ENCODE results near the gene ZNF488. TPM values are rescaled to one million over a fixed set of nuclear protein-coding genes. Genes with fewer than 3 reads are reported as not detected.

ZNF488 gene
- total and polyA plus RNA-seq, 2 donors (not counting 1 experiment from before 2014, with no cell fraction given), result not detected

GRCh38 chr10:47339186-47339735 lies 44.8 kb downstream of the ZNF488 start:
- Histone ChIP-seq H4K20me1 (ENCODE audit: control insufficient read depth, insufficient read depth, low read length, poor library complexity, severe bottlenecking) (no peaks in the 10 kb centered on the region), H3K27ac (ENCODE audit: low read length in 2 of 2) (no peak overlapping the region), H3K79me2 (ENCODE audit: control insufficient read depth, insufficient read depth, low read length) (no peaks in the 10 kb centered on the region), H3K36me3 (replicated peaks in 1 of 2; ENCODE audit: control extremely low read depth in 1 of 2, control insufficient read depth in 1 of 2, extremely low read depth in 1 of 2, insufficient read depth in 2 of 2, low read length in 1 of 2) (no peaks in the 10 kb centered on the region), H3K4me2 (replicated peaks; ENCODE audit: low read depth, low read length, poor library complexity, severe bottlenecking) (no peak overlapping the region), H3K27me3 (replicated peaks in 1 of 4; ENCODE audit: control extremely low read depth in 1 of 4, control insufficient read depth in 3 of 4, insufficient read depth in 4 of 4, low read length in 3 of 4) (peaks cover 0 to 3% (median 0%) of the 10 kb centered on the region in 4 experiments), H2AFZ (ENCODE audit: insufficient read depth, low read depth, low read length, poor library complexity, severe bottlenecking) (no peak overlapping the region), H3K9me3 (ENCODE audit: control extremely low read depth in 1 of 3, control insufficient read depth in 2 of 3, insufficient read depth in 1 of 3, low read length in 2 of 3) (no peaks in the 10 kb centered on the region), H3K4me3 (ENCODE audit: control extremely low read depth in 1 of 5, extremely low read depth in 1 of 5, insufficient read depth in 1 of 5, low read depth in 2 of 5, low read length in 4 of 5) (no peak overlapping the region), H3K9ac (ENCODE audit: low read length) (no peak overlapping the region), H3K4me1 (ENCODE audit: control insufficient read depth in 2 of 2, insufficient read depth in 2 of 2, low read length in 2 of 2) (peaks cover 5 to 6% of the 10 kb centered on the region in 2 donors)
- 97% methylated on average over 7 of the region's 8 CpGs for WGBS (ENCODE audit: insufficient coverage)
- H3K4me1 Mint-ChIP-seq, result peaks cover 7% of the 10 kb centered on the region
- ChIA-PET CTCF (interaction anchor here (0.6 to 1.9 kb wide), 3 partner anchors 14 to 315 kb away, joined by 3 to 16 read pairs (median 3); no protein-coding TSS in a partner anchor), POLR2A (no interaction called here)
- H3K4me3 Mint-ChIP-seq, result no peak overlapping the region
- DNase-seq (no peak), ATAC-seq (ENCODE audit: low read depth) (no peak)
- peaks cover 41% of the 10 kb centered on the region for H3K27me3 Mint-ChIP-seq
- intact Hi-C loops (cut with micrococcal nuclease), result no loop called here
- no peaks in the 10 kb centered on the region for H3K9me3 Mint-ChIP-seq (ENCODE audit: insufficient read depth)
- H3K27ac Mint-ChIP-seq, result no peak overlapping the region
- TF ChIP-seq CTCF (IDR thresholded peaks at IDR 0.05) (no peak), EZH2 (IDR thresholded peaks at IDR 0.05; ENCODE audit: borderline replicate concordance, insufficient read depth, low read depth, low read length, poor library complexity, severe bottlenecking) (no peak)

GRCh38 chr10:47337310-47337709 lies 46.8 kb downstream of the ZNF488 start:
- H2AFZ ChIP-seq (ENCODE audit: insufficient read depth, low read depth, low read length, poor library complexity, severe bottlenecking), result no peak overlapping the region
- Mint-ChIP-seq H3K4me3 (no peak overlapping the region), H3K27ac (no peak overlapping the region), H3K4me1 (peaks cover 7% of the 10 kb centered on the region), H3K27me3 (peaks cover 42% of the 10 kb centered on the region), H3K9me3 (ENCODE audit: insufficient read depth) (no peaks in the 10 kb centered on the region)
- H3K27ac ChIP-seq (ENCODE audit: low read length in 2 of 2), result no peak overlapping the region
- CTCF ChIA-PET, result no interaction called here
- DNase-seq (no peak), ATAC-seq (ENCODE audit: low read depth) (no peak)
- intact Hi-C loops (cut with micrococcal nuclease), result no loop called here
- peaks cover 0 to 3% (median 0%) of the 10 kb centered on the region in 4 experiments for H3K27me3 ChIP-seq (replicated peaks in 1 of 4; ENCODE audit: control extremely low read depth in 1 of 4, control insufficient read depth in 3 of 4, insufficient read depth in 4 of 4, low read length in 3 of 4)
- POLR2A ChIA-PET, result no interaction called here
- H3K79me2 ChIP-seq (ENCODE audit: control insufficient read depth, insufficient read depth, low read length), result no peaks in the 10 kb centered on the region
- H3K4me3 ChIP-seq (ENCODE audit: control extremely low read depth in 1 of 5, extremely low read depth in 1 of 5, insufficient read depth in 1 of 5, low read depth in 2 of 5, low read length in 4 of 5), result no peak overlapping the region
- TF ChIP-seq EZH2 (IDR thresholded peaks at IDR 0.05; ENCODE audit: borderline replicate concordance, insufficient read depth, low read depth, low read length, poor library complexity, severe bottlenecking) (no peak), CTCF (IDR thresholded peaks at IDR 0.05) (no peak)
- no peaks in the 10 kb centered on the region for H4K20me1 ChIP-seq (ENCODE audit: control insufficient read depth, insufficient read depth, low read length, poor library complexity, severe bottlenecking)
- no peak overlapping the region for H3K4me2 ChIP-seq (replicated peaks; ENCODE audit: low read depth, low read length, poor library complexity, severe bottlenecking)
- H3K36me3 ChIP-seq (replicated peaks in 1 of 2; ENCODE audit: control extremely low read depth in 1 of 2, control insufficient read depth in 1 of 2, extremely low read depth in 1 of 2, insufficient read depth in 2 of 2, low read length in 1 of 2), result no peaks in the 10 kb centered on the region
- no peak overlapping the region for H3K9ac ChIP-seq (ENCODE audit: low read length)
- H3K4me1 ChIP-seq (ENCODE audit: control insufficient read depth in 2 of 2, insufficient read depth in 2 of 2, low read length in 2 of 2), result peaks cover 5 to 6% of the 10 kb centered on the region in 2 donors
- no peaks in the 10 kb centered on the region for H3K9me3 ChIP-seq (ENCODE audit: control extremely low read depth in 1 of 3, control insufficient read depth in 2 of 3, insufficient read depth in 1 of 3, low read length in 2 of 3)
- 91% methylated on average over 3 of the region's 4 CpGs for WGBS (ENCODE audit: insufficient coverage)

Measured in B cell (primary cell).